ENCODE results near the gene EFNB2. TPM values are rescaled to one million over a fixed set of nuclear protein-coding genes. Genes with fewer than 3 reads are reported as not detected.

EFNB2 gene
- total RNA-seq, 4 donors from 2014 or later: 8.8 to 65.3 (median 22.7) TPM

- TF ChIP-seq CTCF (IDR thresholded peaks at IDR 0.05) (no peak), POLR2A (IDR thresholded peaks at IDR 0.05) (no peak)
- Histone ChIP-seq H3K36me3 (no peaks in the 10 kb centered on the region), H3K4me1 (no peaks in the 10 kb centered on the region), H3K4me3 (no peak overlapping the region), H3K27me3 (no peaks in the 10 kb centered on the region), H3K27ac (no peak overlapping the region), H3K9me3 (no peaks in the 10 kb centered on the region)
- DNase-seq: no peak
- intact Hi-C loops (cut with DNase I; ENCODE audit: low total_unique reads): no loop called here
These were observed 15.2 kb upstream of the EFNB2 start for GRCh38 chr13:106550570-106551135.

- intact Hi-C loops (cut with DNase I; ENCODE audit: low total_unique reads): no loop called here
- Histone ChIP-seq H3K27me3 (no peaks in the 10 kb centered on the region), H3K9me3 (no peaks in the 10 kb centered on the region), H3K4me3 (no peak overlapping the region), H3K27ac (no peak overlapping the region), H3K36me3 (no peaks in the 10 kb centered on the region), H3K4me1 (no peaks in the 10 kb centered on the region)
- TF ChIP-seq CTCF (IDR thresholded peaks at IDR 0.05) (no peak), POLR2A (IDR thresholded peaks at IDR 0.05) (no peak)
- no peak for DNase-seq
These were observed 12.7 kb upstream of the EFNB2 start for GRCh38 chr13:106548064-106548696.

GRCh38 chr13:106541826-106542225 is 6.4 kb upstream of the EFNB2 start:
- DNase-seq: no peak
- no peaks in the 10 kb centered on the region for H3K36me3 ChIP-seq
- intact Hi-C loops (cut with DNase I; ENCODE audit: low total_unique reads): no loop called here

GRCh38 chr13:106540613-106541012 is 5.2 kb upstream of the EFNB2 start:
- no peak overlapping the region for H3K4me3 ChIP-seq
- H3K27me3 ChIP-seq: no peaks in the 10 kb centered on the region
- TF ChIP-seq CTCF (IDR thresholded peaks at IDR 0.05) (no peak), POLR2A (IDR thresholded peaks at IDR 0.05) (no peak)
- intact Hi-C loops (cut with DNase I; ENCODE audit: low total_unique reads): no loop called here
- no peak overlapping the region for H3K27ac ChIP-seq
- H3K36me3 ChIP-seq: no peaks in the 10 kb centered on the region
- no peaks in the 10 kb centered on the region for H3K4me1 ChIP-seq
- no peaks in the 10 kb centered on the region for H3K9me3 ChIP-seq
- no peak for DNase-seq

More at GRCh38 chr13:106541826-106542225, 6.4 kb upstream of the EFNB2 start:
- Histone ChIP-seq H3K4me3 (no peak overlapping the region), H3K27ac (no peak overlapping the region), H3K9me3 (no peaks in the 10 kb centered on the region), H3K4me1 (no peaks in the 10 kb centered on the region), H3K27me3 (no peaks in the 10 kb centered on the region)
- TF ChIP-seq POLR2A (IDR thresholded peaks at IDR 0.05) (no peak), CTCF (IDR thresholded peaks at IDR 0.05) (no peak)

- no peak overlapping the region for H3K4me3 ChIP-seq
- intact Hi-C loops (cut with DNase I; ENCODE audit: low total_unique reads): no loop called here
- DNase-seq: no peak
- H3K4me1 ChIP-seq: peaks cover 0 to 8% of the 10 kb centered on the region in 2 donors
- no peak overlapping the region for H3K27ac ChIP-seq
- TF ChIP-seq CTCF (IDR thresholded peaks at IDR 0.05) (no peak), POLR2A (IDR thresholded peaks at IDR 0.05) (no peak)
- no peaks in the 10 kb centered on the region for H3K36me3 ChIP-seq
- H3K27me3 ChIP-seq: no peaks in the 10 kb centered on the region
- H3K9me3 ChIP-seq: no peaks in the 10 kb centered on the region
These were observed 2.1 kb upstream of the EFNB2 start for GRCh38 chr13:106537521-106537920.
